Superior temporal gyrus (tissue), 1 donor: ENCODE measurements around the gene RPL3.

Experiments
- DNase-seq: peaks from one replicate; pipeline ENCODE4 v3.0.0-alpha.2; 2016; ENCODE audit errors: extremely low spot score

Gene RPL3

GRCh38 chr22:39282645-39283321 is 36.6 kb downstream of the RPL3 start:
- no peak for DNase-seq

GRCh38 chr22:39281126-39281525 is 38.3 kb downstream of the RPL3 start:
- DNase-seq = no peak

- no peak for DNase-seq
Measured at GRCh38 chr22:39280250-39280649, 39.2 kb downstream of the RPL3 start.

GRCh38 chr22:39279170-39279850 is 40.1 kb downstream of the RPL3 start:
- no peak for DNase-seq

GRCh38 chr22:39278040-39278439 is 41.4 kb downstream of the RPL3 start:
- no peak for DNase-seq

GRCh38 chr22:39277142-39277607 is 42.2 kb downstream of the RPL3 start:
- no peak for DNase-seq

- DNase-seq = no peak
Measured at GRCh38 chr22:39276440-39277141, 42.8 kb downstream of the RPL3 start.

GRCh38 chr22:39275814-39276439 is 43.5 kb downstream of the RPL3 start:
- DNase-seq = no peak

- DNase-seq = no peak
Measured at GRCh38 chr22:39273950-39274887, 45.2 kb downstream of the RPL3 start.

- no peak for DNase-seq
Measured at GRCh38 chr22:39270792-39271191, 48.6 kb downstream of the RPL3 start.

GRCh38 chr22:39270280-39270679 is 49.1 kb downstream of the RPL3 start:
- DNase-seq = no peak

GRCh38 chr22:39269095-39269790 is 50.2 kb downstream of the RPL3 start:
- no peak for DNase-seq

GRCh38 chr22:39268645-39269044 is 50.8 kb downstream of the RPL3 start:
- no peak for DNase-seq

GRCh38 chr22:39267974-39268373 is 51.4 kb downstream of the RPL3 start:
- DNase-seq = no peak

- DNase-seq = peak; percentile 41
Measured at GRCh38 chr22:39266398-39267030, 52.9 kb downstream of the RPL3 start.

- no peak for DNase-seq
Measured at GRCh38 chr22:39265143-39265886, 54.1 kb downstream of the RPL3 start.

GRCh38 chr22:39264349-39265038 is 54.9 kb downstream of the RPL3 start:
- DNase-seq = no peak

GRCh38 chr22:39263626-39264348 is 55.6 kb downstream of the RPL3 start:
- no peak for DNase-seq
